H1 (cell line): Measurements from ENCODE around the gene C16orf89. TPM values are rescaled to one million over a fixed set of nuclear protein-coding genes. Genes with fewer than 3 reads are reported as not detected.

ENCODE experiments used
- CTCF ChIA-PET: fragments of 300-600 bp; sonication (Branson Sonifier 250); formaldehyde crosslinking; loops from one replicate; lab custom pipeline; 2021; ENCODE audit not compliant: partially characterized antibody; lab: Charles Lee
- POLR2A ChIA-PET: fragments of 300-600 bp; sonication (Branson Sonifier 250); formaldehyde crosslinking; loops from one replicate; lab custom pipeline; 2021; ENCODE audit warnings: inconsistent platforms; ENCODE audit not compliant: partially characterized antibody; lab: Charles Lee
- DNase-seq, 2 experiments: peaks; one replicate each; pipeline versions ENCODE4 v3.0.0 to v3.0.0-alpha.2; 2010 to 2022; ENCODE audit warnings: low spot score in 2 of 2, low read depth in 1 of 2, mixed read lengths in 1 of 2
- FAIRE-seq: peaks from 2 replicates; lab custom pipeline; 2011; peaks lifted over from hg19 to GRCh38; lab: Jason Lieb, UNC
- H2AFZ ChIP-seq: 2 replicates; pipeline ENCODE4 v1.8.1; 2012; ENCODE audit warnings: low read length, inconsistent platforms
- H2AK5ac ChIP-seq: 2 replicates; pipeline ENCODE4 v1.6.1; 2013; ENCODE audit warnings: low read depth, low read length
- H2BK120ac ChIP-seq: replicated peaks from 2 replicates; pipeline ENCODE3; 2013; ENCODE audit warnings: low read depth, low read length, inconsistent platforms
- H2BK12ac ChIP-seq: 2 replicates; pipeline ENCODE4 v1.6.1; 2013; ENCODE audit warnings: low read depth, low read length
- H2BK15ac ChIP-seq: 2 replicates; pipeline ENCODE4 v1.6.1; 2013; ENCODE audit warnings: low read length
- H2BK20ac ChIP-seq: 2 replicates; pipeline ENCODE4 v1.6.1; 2013; ENCODE audit warnings: low read length
- H2BK5ac ChIP-seq: 2 replicates; pipeline ENCODE4 v1.6.1; 2013; ENCODE audit warnings: low read depth, low read length
- H3K14ac ChIP-seq: 2 replicates; pipeline ENCODE4 v1.6.1; 2013; ENCODE audit warnings: inconsistent platforms; ENCODE audit not compliant: insufficient read length
- H3K18ac ChIP-seq: 2 replicates; pipeline ENCODE4 v1.6.1; 2013; ENCODE audit warnings: low read length; ENCODE audit errors: extremely low read depth
- H3K23ac ChIP-seq: 2 replicates; pipeline ENCODE4 v1.6.1; 2013; ENCODE audit warnings: inconsistent platforms; ENCODE audit not compliant: insufficient read length
- H3K23me2 ChIP-seq: 2 replicates; pipeline ENCODE4 v1.6.1; 2013; ENCODE audit warnings: low read depth, low read length
- H3K27ac ChIP-seq: 2 replicates; pipeline ENCODE4 v1.6.1; 2011; ENCODE audit warnings: low read depth, low read length, inconsistent platforms
- H3K27me3 ChIP-seq, 4 experiments: replicated peaks in 1 of 4; 1 replicate in 1 of 4; 2 replicates in 3 of 4; pipeline versions ENCODE4 v1.6.1 to v1.8.1; 2011 to 2013; ENCODE audit warnings: low read length in 3 of 4, mild to moderate bottlenecking in 3 of 4, inconsistent platforms in 2 of 4, mixed read lengths in 2 of 4, moderate library complexity in 1 of 4; ENCODE audit not compliant: control insufficient read depth in 3 of 4, insufficient read depth in 3 of 4; ENCODE audit errors: extremely low read depth in 1 of 4
- H3K36me3 ChIP-seq, 4 experiments: 2 replicates each; pipeline versions ENCODE4 v1.6.1 to v1.8.1; 2011 to 2013; ENCODE audit warnings: mild to moderate bottlenecking in 4 of 4, low read length in 3 of 4, moderate library complexity in 2 of 4, control low read depth in 1 of 4, inconsistent platforms in 1 of 4; ENCODE audit not compliant: insufficient read depth in 4 of 4, control insufficient read depth in 2 of 4
- H3K4ac ChIP-seq: replicated peaks from 2 replicates; pipeline ENCODE3; 2013; ENCODE audit warnings: low read length, low read depth, mixed read lengths, inconsistent platforms; ENCODE audit not compliant: insufficient read length
- H3K4me1 ChIP-seq, 4 experiments: replicated peaks in 1 of 4; 1 replicate in 1 of 4; 2 replicates in 3 of 4; pipeline versions ENCODE4 v1.6.1 to v1.8.1; 2011 to 2013; ENCODE audit warnings: low read length in 3 of 4, inconsistent platforms in 2 of 4, mixed read lengths in 1 of 4; ENCODE audit not compliant: insufficient read depth in 4 of 4, control insufficient read depth in 3 of 4
- H3K4me2 ChIP-seq, 2 experiments: 2 replicates each; pipeline versions ENCODE4 v1.6.1 to v1.8.1; 2011 to 2013; ENCODE audit warnings: low read depth in 2 of 2, low read length in 2 of 2, control low read depth in 1 of 2, inconsistent platforms in 1 of 2, mild to moderate bottlenecking in 1 of 2; ENCODE audit not compliant: insufficient read depth in 1 of 2
- H3K4me3 ChIP-seq, 4 experiments: fragments of 200-600, 300-600 bp in 1 of 4; sonication (generic), shearing (Covaris generic), sonication (Bioruptor Twin) in 1 of 4; 2 replicates each; pipeline versions ENCODE4 v1.5.1 to v1.8.1; 2011 to 2016; ENCODE audit warnings: low read length in 4 of 4, low read depth in 3 of 4, control low read depth in 2 of 4, inconsistent platforms in 2 of 4, mild to moderate bottlenecking in 2 of 4, mixed read lengths in 1 of 4, moderate library complexity in 1 of 4; ENCODE audit not compliant: insufficient read depth in 2 of 4; ENCODE audit errors: extremely low read depth in 1 of 4
- H3K56ac ChIP-seq: replicated peaks from 2 replicates; pipeline ENCODE3; 2013; ENCODE audit warnings: low read depth, mild to moderate bottlenecking, mixed read lengths, low read length, inconsistent platforms; ENCODE audit not compliant: insufficient read length
- H3K79me1 ChIP-seq: 2 replicates; pipeline ENCODE4 v1.6.1; 2013; ENCODE audit warnings: low read depth, low read length, control low read depth
- H3K79me2 ChIP-seq, 2 experiments: 2 replicates each; pipeline versions ENCODE4 v1.6.1 to v1.8.1; 2012 to 2013; ENCODE audit warnings: low read length in 2 of 2, mild to moderate bottlenecking in 2 of 2, inconsistent platforms in 1 of 2; ENCODE audit not compliant: insufficient read depth in 2 of 2, control insufficient read depth in 1 of 2
- H3K9ac ChIP-seq, 4 experiments: replicated peaks in 1 of 4; 1 replicate in 1 of 4; 2 replicates in 3 of 4; pipeline versions ENCODE4 v1.6.1 to v1.8.1; 2011 to 2013; ENCODE audit warnings: low read depth in 3 of 4, low read length in 3 of 4, control low read depth in 2 of 4, mild to moderate bottlenecking in 2 of 4, moderate library complexity in 2 of 4, inconsistent platforms in 1 of 4; ENCODE audit errors: extremely low read depth in 1 of 4
- H3K9me3 ChIP-seq, 2 experiments: 2 replicates each; pipeline versions ENCODE4 v1.6.1 to v1.8.1; 2012 to 2013; ENCODE audit warnings: mild to moderate bottlenecking in 2 of 2, moderate library complexity in 2 of 2, control low read depth in 1 of 2, inconsistent platforms in 1 of 2, low read depth in 1 of 2, low read length in 1 of 2, mixed read lengths in 1 of 2; ENCODE audit not compliant: insufficient read depth in 2 of 2
- H4K20me1 ChIP-seq, 2 experiments: replicated peaks in 1 of 2; 2 replicates each; pipeline versions ENCODE3 to v1.8.1; 2011 to 2013; ENCODE audit warnings: inconsistent platforms in 2 of 2, low read length in 2 of 2, mild to moderate bottlenecking in 1 of 2; ENCODE audit not compliant: insufficient read depth in 2 of 2, control insufficient read depth in 1 of 2
- H4K5ac ChIP-seq: 2 replicates; pipeline ENCODE4 v1.6.1; 2013; ENCODE audit warnings: low read length, low read depth, mixed read lengths, inconsistent platforms; ENCODE audit not compliant: insufficient read length
- H4K8ac ChIP-seq: 2 replicates; pipeline ENCODE4 v1.8.0; 2013; ENCODE audit warnings: mild to moderate bottlenecking, moderate library complexity, low read length, inconsistent platforms; ENCODE audit not compliant: insufficient read depth; ENCODE audit errors: extremely low read depth
- H4K91ac ChIP-seq: replicated peaks from 2 replicates; pipeline ENCODE3; 2013; ENCODE audit warnings: low read length, mixed read lengths, inconsistent platforms; ENCODE audit not compliant: insufficient read length
- NRF1 ChIP-seq: IDR thresholded peaks from 2 replicates; pipeline ENCODE4 v1.6.1; 2011; ENCODE audit warnings: mild to moderate bottlenecking, low read depth, low read length, improper control_type of control experiment
- POLR2A ChIP-seq, 2 experiments: IDR thresholded peaks; 1 replicate in 1 of 2; 2 replicates in 1 of 2; pipeline ENCODE4 v1.6.1; 2011; ENCODE audit warnings: low read depth in 2 of 2, low read length in 2 of 2, mild to moderate bottlenecking in 2 of 2; ENCODE audit errors: control extremely low read depth in 1 of 2
- SP2 ChIP-seq: IDR thresholded peaks from 2 replicates; pipeline ENCODE4 v1.6.1; 2012; ENCODE audit warnings: mild to moderate bottlenecking, low read length, inconsistent platforms
- TAF7 ChIP-seq: optimal IDR thresholded peaks from 2 replicates; pipeline ENCODE3; 2011; ENCODE audit warnings: low read depth, mild to moderate bottlenecking, inconsistent platforms, low read length, moderate library complexity, borderline replicate concordance
- WGBS, 2 experiments: shearing (Covaris generic) in 1 of 2; methylation state at CpG; one replicate each; pipeline versions ENCODE4 v1.1.6 to v1.1.7; 2013 to 2015; ENCODE audit warnings: low lambda C conversion rate in 2 of 2, mixed read lengths in 2 of 2, inconsistent platforms in 1 of 2, low coverage in 1 of 2, missing lambda C conversion rate in 1 of 2; ENCODE audit not compliant: insufficient replicate concordance in 2 of 2, insufficient coverage in 1 of 2, insufficient read length in 1 of 2; ENCODE audit errors: extremely low coverage in 1 of 2, missing lambda C conversion rate in 1 of 2; 5-methylcytosine and 5-hydroxymethylcytosine counted together
- polyA plus RNA-seq, 7 experiments: library from polyadenylated mRNA; depleted of rRNA in 3 of 7; stranded (reverse) in 5 of 7; unstranded in 2 of 7; fragments of >200 nt in 5 of 7; fragments of 200-250 nt in 2 of 7; gene quantifications; 1 replicate in 5 of 7; 2 replicates in 1 of 7; 4 replicates in 1 of 7; pipeline versions ENCODE4 v1.2.1 to v1.2.3, GENCODE V29; 2011 to 2013; ENCODE audit warnings: missing spikeins in 2 of 7, mixed read lengths in 2 of 7
- total RNA-seq: library from RNA; stranded (reverse); fragmentation: NEBNext Ultra II Directional; extraction: Animal tissue kit (Norgen Biotek cat#: 25700); gene quantifications from 2 replicates; pipeline ENCODE4 v1.2.1, GENCODE V29; 2021

The C16orf89 gene
- total and polyA plus RNA-seq, 2 of the 8 experiments (the other 6 are each of a cell fraction or from before 2014, with no cell fraction given), result 6.7 to 9.9 TPM

DNA sequence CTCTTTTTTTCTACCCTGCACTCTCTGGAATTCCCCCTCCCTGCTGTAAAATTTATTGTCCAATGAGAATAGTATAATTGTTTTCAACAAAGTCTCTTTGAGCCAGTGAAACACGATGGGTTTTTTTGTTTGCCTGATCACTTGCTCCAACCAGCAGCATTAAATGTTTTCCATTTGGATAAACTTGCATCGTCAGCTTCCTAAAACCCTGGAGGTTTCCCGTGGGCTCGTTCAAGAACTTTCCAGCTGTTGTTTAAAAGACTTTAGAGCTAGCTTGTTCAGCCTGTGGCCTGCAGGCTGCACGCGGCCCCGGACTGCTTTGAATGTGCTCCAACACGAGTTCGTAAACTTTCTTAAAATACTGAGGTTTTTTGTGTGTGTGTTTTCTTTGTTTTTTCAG lies 47.0 kb downstream of the C16orf89 start:
- H3K4ac ChIP-seq, result no peak overlapping the region
- H3K79me1 ChIP-seq, result no peaks in the 10 kb centered on the region
- H2AK5ac ChIP-seq, result no peak overlapping the region
- H2BK20ac ChIP-seq, result no peak overlapping the region
- no peak overlapping the region for H3K14ac ChIP-seq
- no peak overlapping the region for H3K56ac ChIP-seq
- H2BK5ac ChIP-seq, result no peak overlapping the region
- no peak for TF ChIP-seq SP2
- TF ChIP-seq POLR2A (IDR thresholded peaks at IDR 0.05; ENCODE audit: control extremely low read depth in 1 of 2, low read depth in 2 of 2, low read length in 2 of 2), result no peak
- no peak for TF ChIP-seq TAF7
- no peak for TF ChIP-seq NRF1
- no peak for DNase-seq
- H3K27me3 ChIP-seq, result no peaks in the 10 kb centered on the region
- no peak overlapping the region for H3K4me2 ChIP-seq
- H3K79me2 ChIP-seq, result no peaks in the 10 kb centered on the region
- H4K8ac ChIP-seq, result no peak overlapping the region
- H2BK15ac ChIP-seq, result no peak overlapping the region
- 82% methylated on average over 9 of the region's 9 CpGs; no CpG with 5 or more reads in 1 of the 2 experiments for WGBS, 2 experiments
- no peaks in the 10 kb centered on the region for H3K9me3 ChIP-seq
- no peak overlapping the region for H2AFZ ChIP-seq
- H3K36me3 ChIP-seq, result no peaks in the 10 kb centered on the region
- peaks cover 0 to 2% (median 0%) of the 10 kb centered on the region in 4 experiments; a peak in 1 of 7 replicates for H3K4me1 ChIP-seq
- ChIA-PET CTCF (interaction anchor here (0.9 to 1.9 kb wide), 4 partner anchors 10 to 66 kb away, joined by 3 to 5 read pairs (median 4); no protein-coding TSS in a partner anchor), POLR2A (interaction anchor here (4.2 kb wide), 1 partner anchor 8 kb away, joined by 15 read pairs; no protein-coding TSS in a partner anchor)
- no peak overlapping the region for H4K91ac ChIP-seq
- no peaks in the 10 kb centered on the region for H3K23me2 ChIP-seq
- no peak overlapping the region for H3K9ac ChIP-seq
- H2BK120ac ChIP-seq, result no peak overlapping the region
- FAIRE-seq, result no peak
- no peaks in the 10 kb centered on the region for H4K20me1 ChIP-seq
- no peak overlapping the region for H3K4me3 ChIP-seq
- no peak overlapping the region for H3K23ac ChIP-seq
- H2BK12ac ChIP-seq, result no peak overlapping the region
- no peak overlapping the region for H3K27ac ChIP-seq
- H3K18ac ChIP-seq, result no peak overlapping the region
- H4K5ac ChIP-seq, result no peak overlapping the region
